CD4-positive, alpha-beta T cell treated with Interleukin-15 for 1 hour (primary cell): ENCODE measurements around the gene SERPINB13.

Experiments
- DNase-seq: peaks from one replicate; pipeline ENCODE4 v3.0.0-alpha.2; 2020

Gene SERPINB13

DNA sequence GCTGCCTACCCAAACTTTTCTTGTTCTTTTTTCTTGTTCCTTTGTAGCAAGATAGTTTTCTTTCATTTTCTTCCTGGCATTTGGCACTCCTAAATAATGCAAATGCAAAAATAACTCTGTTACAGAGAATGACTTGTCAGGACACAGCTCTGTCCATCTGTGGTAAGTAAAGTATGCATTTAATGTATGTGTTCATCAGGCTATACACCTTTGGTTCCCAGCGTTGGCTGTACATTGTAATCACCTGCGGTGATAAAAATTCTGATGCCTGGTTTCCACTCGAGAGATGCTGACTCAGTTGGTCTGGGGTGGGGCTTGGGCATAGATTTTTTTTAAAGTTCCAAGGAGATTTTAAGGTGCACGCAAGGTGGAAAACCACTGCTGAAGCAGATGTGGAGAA is at the start of gene SERPINB13:
Gene SERPINB13, plus strand, starts transcription at position 378 of the 400 bp plus-strand sequence. CDS start 1,325 bp downstream, outside the sequence.
- no peak for DNase-seq

DNA sequence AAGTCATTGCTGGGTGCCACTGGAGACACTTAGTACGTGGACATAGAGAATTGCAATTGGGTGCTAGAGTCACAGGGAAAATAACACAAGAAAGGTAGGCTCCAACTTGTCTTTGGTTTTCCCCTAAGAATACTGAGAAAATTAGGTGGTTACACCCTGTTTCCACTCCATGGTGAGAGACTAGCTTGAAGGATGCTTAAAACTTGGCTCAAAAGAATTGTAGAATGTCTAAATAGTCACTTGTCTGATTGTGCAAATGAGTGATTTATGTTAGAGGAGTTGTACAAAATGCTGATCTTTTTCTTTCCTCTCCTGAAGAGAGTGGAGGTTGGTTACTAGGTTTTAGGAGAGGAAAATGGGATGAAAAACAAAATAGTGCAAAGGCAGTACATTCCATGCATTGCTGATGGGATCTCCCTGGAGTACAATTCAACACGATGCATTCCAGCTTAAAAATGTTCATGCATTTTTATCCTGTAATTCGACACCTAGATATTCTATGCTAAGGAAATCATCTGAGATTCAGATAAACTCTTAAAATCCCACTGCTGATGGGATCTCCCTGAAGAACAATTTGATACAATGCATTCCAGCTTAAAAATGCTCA is 47.1 kb upstream of the SERPINB13 start:
- DNase-seq, result no peak

- no peak for DNase-seq
Observed at GRCh38 chr18:63542069-63542468, 45.1 kb upstream of the SERPINB13 start, which contains the start of gene SERPINB12. Gene SERPINB12 (plus strand): TSS chr18:63542369. CDS start chr18:63556160, 13,791 bp downstream.

GRCh38 chr18:63544017-63544416 is 43.1 kb upstream of the SERPINB13 start:
- DNase-seq, result no peak

GRCh38 chr18:63545000-63545399 is 42.1 kb upstream of the SERPINB13 start:
- no peak for DNase-seq

- DNase-seq, result no peak
Observed at GRCh38 chr18:63550068-63550467, 37.1 kb upstream of the SERPINB13 start.

DNA sequence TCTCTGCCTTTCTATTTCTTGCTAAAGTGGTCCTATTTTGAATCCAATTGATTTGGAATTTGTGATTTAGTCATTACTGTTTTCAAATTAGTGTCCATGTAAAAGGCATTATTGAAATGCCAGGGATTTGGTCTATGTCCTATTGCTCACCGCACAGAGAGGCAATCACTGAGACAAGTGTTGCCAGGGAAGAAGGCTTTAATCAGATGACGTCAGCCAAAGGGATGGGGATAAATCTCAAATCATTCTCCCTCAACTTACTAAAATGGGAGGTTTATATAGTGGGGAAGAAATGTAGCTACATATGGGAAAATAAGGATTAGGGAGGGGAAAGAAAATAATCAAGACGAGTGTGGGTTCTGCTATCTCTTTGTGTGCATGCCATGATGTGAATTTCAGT is 35.4 kb upstream of the SERPINB13 start:
- DNase-seq, result no peak

- DNase-seq, result no peak
Observed at GRCh38 chr18:63552581-63552980, 34.6 kb upstream of the SERPINB13 start.

DNA sequence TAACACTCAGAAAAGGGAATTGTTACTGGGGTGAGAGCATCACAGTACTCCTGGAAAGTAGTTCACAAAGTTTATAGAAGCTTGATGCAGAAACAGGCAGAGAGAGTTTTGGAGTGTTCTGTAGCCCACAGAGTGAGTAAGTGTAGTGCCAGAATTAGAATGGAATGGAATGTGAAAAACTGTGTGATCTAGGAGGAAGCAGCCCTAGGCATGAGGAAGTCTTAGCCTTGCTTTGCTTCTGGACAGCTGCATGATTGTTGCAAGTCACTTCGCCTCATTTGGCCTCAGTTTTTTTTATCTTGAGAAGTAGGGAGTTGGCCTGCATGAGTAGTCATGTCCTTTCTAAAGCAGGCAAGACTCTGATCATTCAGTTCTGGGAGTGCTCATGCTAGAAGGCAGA is 34.1 kb upstream of the SERPINB13 start:
- DNase-seq, result no peak

DNA sequence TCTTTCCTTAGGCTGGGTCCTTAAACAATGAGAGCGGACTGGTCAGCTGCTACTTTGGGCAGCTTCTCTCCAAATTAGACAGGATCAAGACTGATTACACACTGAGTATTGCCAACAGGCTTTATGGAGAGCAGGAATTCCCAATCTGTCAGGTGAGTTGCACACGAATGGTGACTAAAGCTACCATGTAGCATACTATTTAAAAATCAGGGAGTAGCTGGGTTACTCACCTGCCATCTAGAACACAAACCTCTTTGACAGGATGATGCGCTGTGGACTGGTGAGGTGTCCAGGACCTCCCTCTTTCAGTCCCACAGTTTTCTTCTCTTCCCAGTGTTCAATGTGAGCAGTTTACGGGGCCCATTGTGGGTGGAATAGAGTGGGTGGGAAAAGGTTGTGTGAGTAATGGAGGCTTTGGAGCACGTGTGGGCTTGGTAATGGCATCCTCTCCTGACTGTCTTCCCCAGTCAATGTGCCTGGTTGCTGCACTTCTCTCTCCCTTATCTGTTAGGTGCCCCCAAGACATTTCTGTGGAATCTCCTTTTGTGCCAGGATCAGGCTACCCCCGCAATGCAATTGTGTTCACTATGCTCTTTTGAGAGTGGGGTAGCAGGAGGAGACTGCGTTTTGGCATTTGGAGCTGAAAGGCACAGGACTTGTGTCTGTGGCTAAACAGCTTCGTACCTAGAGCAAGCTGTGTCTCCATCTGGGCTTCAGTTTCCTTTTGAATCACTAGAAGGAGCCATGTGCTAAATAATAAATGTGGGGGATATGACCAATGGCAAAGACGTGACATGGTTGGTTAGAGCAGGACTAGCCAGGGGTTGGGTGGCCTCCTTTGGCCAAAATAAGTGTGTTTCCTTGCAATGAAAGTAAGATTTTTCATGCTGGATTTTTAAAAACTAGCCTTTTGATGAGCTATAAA is 27.3 kb upstream of the SERPINB13 start:
- DNase-seq, result no peak

GRCh38 chr18:63562284-63562683 is 24.9 kb upstream of the SERPINB13 start:
- DNase-seq, result no peak

DNA sequence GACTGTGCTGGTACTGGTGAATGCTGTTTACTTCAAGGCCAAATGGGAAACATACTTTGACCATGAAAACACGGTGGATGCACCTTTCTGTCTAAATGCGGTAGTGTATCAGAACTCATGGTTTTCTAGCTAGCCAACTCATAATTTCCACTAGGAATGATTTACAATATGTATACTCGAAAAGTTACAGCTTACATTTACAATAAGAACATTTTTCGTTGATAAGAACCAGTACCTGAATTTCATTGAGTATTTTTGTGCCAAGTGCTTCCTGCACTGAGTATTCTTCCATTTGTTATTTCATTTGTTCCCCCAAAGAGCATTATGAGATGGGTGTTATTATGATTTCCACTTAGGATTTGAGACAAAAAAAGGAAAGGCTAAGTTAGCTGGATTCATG is 23.1 kb upstream of the SERPINB13 start:
- DNase-seq, result no peak

GRCh38 chr18:63564561-63564960 is 22.6 kb upstream of the SERPINB13 start:
- DNase-seq, result no peak

DNA sequence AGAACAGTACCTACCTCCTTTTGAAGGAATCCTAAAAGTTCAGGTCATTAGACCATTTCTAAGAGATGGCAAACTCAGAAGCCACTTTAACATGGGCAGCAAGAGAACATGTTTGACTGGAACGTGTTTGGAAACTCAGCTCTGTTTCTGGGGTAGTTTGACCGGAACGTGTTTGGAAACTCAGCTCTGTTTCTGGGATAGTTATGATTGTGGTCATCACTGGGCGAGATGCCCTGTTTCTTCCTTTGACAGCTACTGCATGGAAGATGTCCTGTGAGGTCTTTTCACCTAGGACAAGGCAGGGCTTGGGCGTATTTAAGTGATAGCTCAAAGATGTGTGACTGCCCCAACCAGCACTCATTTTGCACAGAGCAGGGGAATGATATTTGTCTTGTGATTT is 19.9 kb upstream of the SERPINB13 start:
- DNase-seq, result no peak

DNA sequence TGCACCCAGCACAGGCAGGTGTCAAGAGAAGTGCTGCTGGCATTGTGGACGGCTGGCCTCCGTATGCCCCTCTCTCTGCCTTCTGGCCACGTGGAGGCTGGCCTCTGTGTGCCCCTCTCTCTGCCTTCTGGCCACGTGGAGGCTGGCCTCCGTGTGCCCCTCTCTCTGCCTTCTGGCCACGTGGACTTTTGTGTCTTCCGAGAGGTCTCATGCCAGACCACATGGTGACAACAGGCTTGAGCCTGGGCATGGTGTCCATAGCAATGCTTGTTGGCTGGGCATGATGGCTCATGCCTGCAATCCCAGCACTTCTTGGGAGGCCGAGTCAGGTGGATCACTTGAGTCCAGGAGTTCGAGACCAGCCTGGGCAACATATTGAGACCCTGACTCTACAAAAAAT is 19.3 kb upstream of the SERPINB13 start:
- DNase-seq, result no peak

GRCh38 chr18:63570721-63571120 is 16.4 kb upstream of the SERPINB13 start:
- DNase-seq, result no peak

DNA sequence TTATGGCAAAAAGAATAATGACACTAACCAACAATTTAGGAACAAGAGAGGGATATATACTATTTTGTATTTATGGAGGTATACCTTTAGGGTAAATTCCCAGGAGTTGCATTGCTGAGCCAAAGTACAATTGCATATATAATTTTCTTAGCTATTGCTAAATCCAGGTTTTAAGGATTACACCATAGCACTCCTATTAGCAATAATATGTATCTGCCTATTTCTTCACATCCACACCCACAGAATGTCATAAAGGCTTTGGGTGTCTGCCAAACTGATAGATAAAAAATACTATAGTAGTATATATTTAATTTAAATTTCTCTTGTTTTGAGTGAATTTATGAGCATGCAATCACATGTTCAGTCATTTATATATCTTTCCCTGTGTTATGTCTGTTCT is 11.5 kb upstream of the SERPINB13 start:
- DNase-seq, result no peak

- no peak for DNase-seq
Observed at GRCh38 chr18:63578357-63578958, 8.7 kb upstream of the SERPINB13 start.

GRCh38 chr18:63579616-63580015 is 7.5 kb upstream of the SERPINB13 start:
- no peak for DNase-seq

DNA sequence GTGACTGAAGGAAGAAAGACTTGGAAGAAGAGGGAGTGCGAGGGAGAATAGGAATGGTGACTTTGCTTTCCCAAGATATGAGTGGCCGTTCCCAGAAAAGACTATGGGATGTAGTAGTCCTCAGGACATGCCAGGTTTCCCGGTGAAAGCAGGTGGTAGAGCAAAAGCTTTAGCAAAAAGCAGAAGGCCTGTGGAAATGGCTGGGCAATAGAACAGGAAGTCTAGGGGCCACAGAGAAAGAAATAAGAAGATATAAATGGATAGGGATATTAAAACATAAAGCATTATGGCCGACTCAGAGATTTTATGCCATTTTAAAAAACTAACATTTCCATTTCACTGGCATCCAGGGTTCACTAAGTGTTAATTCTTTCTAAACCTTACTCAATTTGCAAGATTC is 1.2 kb upstream of the SERPINB13 start:
- no peak for DNase-seq

- DNase-seq, result no peak
Observed at GRCh38 chr18:63586431-63586830, 712 bp upstream of the SERPINB13 start.

DNA sequence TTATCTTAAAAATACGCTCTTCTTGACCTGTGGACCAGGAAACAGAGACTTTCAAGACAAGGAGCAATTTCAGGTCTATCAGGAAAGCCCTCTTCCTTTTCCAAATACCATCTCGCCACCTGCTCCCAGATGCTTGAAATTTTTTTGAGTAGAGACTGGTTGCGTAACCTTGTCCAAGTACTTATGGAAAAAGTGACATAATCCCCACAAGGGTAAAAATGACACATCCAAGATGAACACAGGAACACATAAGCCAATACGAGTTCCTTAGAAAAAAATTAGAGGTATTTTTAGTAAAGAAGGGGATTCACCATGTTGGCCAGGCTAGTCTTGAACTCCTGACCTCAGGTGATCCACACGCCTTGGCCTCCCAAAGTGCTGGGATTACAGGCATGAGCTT is 1.8 kb downstream of the SERPINB13 start:
- DNase-seq, result no peak

GRCh38 chr18:63590373-63590772 is 3.2 kb downstream of the SERPINB13 start:
- DNase-seq, result peak; percentile 22
